HepG2 (cell line): Measurements from ENCODE around the gene DPH7.

ENCODE experiments used
- CTCF ChIP-seq: sonication (generic); formaldehyde crosslinking; IDR thresholded peaks from 2 replicates; pipeline ENCODE4 v1.5.0; 2020; ENCODE audit warnings: mild to moderate bottlenecking, missing genetic modification reagents, moderate library complexity
- EZH2 ChIP-seq: conservative IDR thresholded peaks from 2 replicates; pipeline ENCODE4 v1.6.1; 2012; ENCODE audit warnings: mild to moderate bottlenecking, low read depth, low read length, moderate library complexity
- POLR2A ChIP-seq, 2 experiments: IDR thresholded peaks; 2 replicates each; pipeline ENCODE4 v1.6.1; 2011; ENCODE audit warnings: low read depth in 2 of 2, low read length in 2 of 2, mild to moderate bottlenecking in 1 of 2, moderate library complexity in 1 of 2; ENCODE audit not compliant: insufficient read depth in 1 of 2
- SP1 ChIP-seq, 2 experiments: fragments of 450-650 bp in 1 of 2; sonication (generic) in 1 of 2; formaldehyde crosslinking in 1 of 2; IDR thresholded peaks; 2 replicates each; pipeline versions ENCODE4 v1.4.0 to v1.6.1; 2016 to 2020; ENCODE audit warnings: missing genetic modification reagents in 1 of 2
- ZNF33B ChIP-seq: sonication (generic); formaldehyde crosslinking; IDR thresholded peaks from 2 replicates; pipeline ENCODE4 v1.5.1; 2020; ENCODE audit warnings: mild to moderate bottlenecking, missing genetic modification reagents
- TF ChIP-seq, protein P1 (sequence below): sonication (generic); formaldehyde crosslinking; IDR thresholded peaks from 2 replicates; pipeline ENCODE4 v1.5.0; 2020; ENCODE audit warnings: missing genetic modification reagents, mild to moderate bottlenecking, borderline replicate concordance
- TF ChIP-seq, protein P2 (sequence below): sonication (generic); formaldehyde crosslinking; IDR thresholded peaks from 2 replicates; pipeline ENCODE4 v1.8.0; 2022; ENCODE audit warnings: mild to moderate bottlenecking, missing genetic modification reagents

- TF ChIP-seq, protein P1, sequence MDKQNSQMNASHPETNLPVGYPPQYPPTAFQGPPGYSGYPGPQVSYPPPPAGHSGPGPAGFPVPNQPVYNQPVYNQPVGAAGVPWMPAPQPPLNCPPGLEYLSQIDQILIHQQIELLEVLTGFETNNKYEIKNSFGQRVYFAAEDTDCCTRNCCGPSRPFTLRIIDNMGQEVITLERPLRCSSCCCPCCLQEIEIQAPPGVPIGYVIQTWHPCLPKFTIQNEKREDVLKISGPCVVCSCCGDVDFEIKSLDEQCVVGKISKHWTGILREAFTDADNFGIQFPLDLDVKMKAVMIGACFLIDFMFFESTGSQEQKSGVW (CRISPR knock-in tag), result no peak
- TF ChIP-seq, protein P2, sequence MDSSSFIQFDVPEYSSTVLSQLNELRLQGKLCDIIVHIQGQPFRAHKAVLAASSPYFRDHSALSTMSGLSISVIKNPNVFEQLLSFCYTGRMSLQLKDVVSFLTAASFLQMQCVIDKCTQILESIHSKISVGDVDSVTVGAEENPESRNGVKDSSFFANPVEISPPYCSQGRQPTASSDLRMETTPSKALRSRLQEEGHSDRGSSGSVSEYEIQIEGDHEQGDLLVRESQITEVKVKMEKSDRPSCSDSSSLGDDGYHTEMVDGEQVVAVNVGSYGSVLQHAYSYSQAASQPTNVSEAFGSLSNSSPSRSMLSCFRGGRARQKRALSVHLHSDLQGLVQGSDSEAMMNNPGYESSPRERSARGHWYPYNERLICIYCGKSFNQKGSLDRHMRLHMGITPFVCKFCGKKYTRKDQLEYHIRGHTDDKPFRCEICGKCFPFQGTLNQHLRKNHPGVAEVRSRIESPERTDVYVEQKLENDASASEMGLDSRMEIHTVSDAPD (CRISPR knock-in tag), result no peak
- no peak for TF ChIP-seq ZNF33B (CRISPR knock-in tag)
- peak; percentile 26; the same call in 1 of the 2 replicates for TF ChIP-seq CTCF
- TF ChIP-seq SP1 (IDR thresholded peaks at IDR 0.05), result no peak
- no peak for TF ChIP-seq SP1 (CRISPR knock-in tag; IDR thresholded peaks at IDR 0.05)
- no peak for TF ChIP-seq POLR2A (IDR thresholded peaks at IDR 0.05; ENCODE audit: insufficient read depth in 1 of 2, low read depth in 2 of 2, low read length in 2 of 2)
- TF ChIP-seq EZH2, result no peak
These were observed 36.1 kb upstream of the DPH7 start for GRCh38 chr9:137614631-137615386.
